Gastroesophageal sphincter (tissue), 4 donors: Measurements from ENCODE around the gene NADK2. TPM values are rescaled to one million over a fixed set of nuclear protein-coding genes. Genes with fewer than 3 reads are reported as not detected.

Experiments used
- ATAC-seq: fragments of 150-250 bp; one replicate; pipeline ENCODE4 v1.9.1; 2016; ENCODE audit warnings: mild to moderate bottlenecking, moderate library complexity
- H3K27ac ChIP-seq, 4 donors: fragments of 200-600 bp; sonication (generic) in 3 of 4; 1 replicate in 3 of 4; 2 replicates in 1 of 4; pipeline ENCODE4 v1.5.1; 2016 to 2019
- H3K27me3 ChIP-seq: fragments of 200-600 bp; sonication (generic); one replicate; pipeline ENCODE4 v1.5.1; 2019
- H3K36me3 ChIP-seq, 2 donors: fragments of 200-600 bp; sonication (generic); one replicate each; pipeline ENCODE4 v1.5.1; 2019; ENCODE audit warnings: control low read depth in 1 of 2
- H3K4me1 ChIP-seq, 3 donors: fragments of 200-600 bp; sonication (generic); 1 replicate in 2 of 3; 2 replicates in 1 of 3; pipeline ENCODE4 v1.5.1; 2016 to 2019; ENCODE audit warnings: control low read depth in 2 of 3
- H3K4me3 ChIP-seq, 2 donors: fragments of 200-600 bp; sonication (generic); one replicate each; pipeline ENCODE4 v1.5.1; 2019; ENCODE audit warnings: mild to moderate bottlenecking in 1 of 2, moderate library complexity in 1 of 2
- H3K9me3 ChIP-seq, 3 donors: fragments of 200-600 bp; sonication (generic); one replicate each; pipeline ENCODE4 v1.5.1; 2017 to 2019; ENCODE audit warnings: control low read depth in 2 of 3
- EP300 ChIP-seq: sonication (generic); formaldehyde crosslinking; IDR thresholded peaks from one replicate; pipeline ENCODE4 v1.6.1; 2017; ENCODE audit warnings: antibody characterized with exemption, mild to moderate bottlenecking
- POLR2A ChIP-seq, 2 donors: fragments of 450-650 bp; IDR thresholded peaks; one replicate each; pipeline ENCODE4 v1.6.1; 2017; ENCODE audit warnings: antibody characterized with exemption in 2 of 2, mild to moderate bottlenecking in 2 of 2, moderate library complexity in 1 of 2
- POLR2AphosphoS5 ChIP-seq: sonication (generic); formaldehyde crosslinking; IDR thresholded peaks from one replicate; pipeline ENCODE4 v1.6.1; 2017; ENCODE audit warnings: antibody characterized with exemption
- WGBS, 2 donors: methylation state at CpG; one replicate each; pipeline ENCODE4 v1.1.5; 2018; ENCODE audit warnings: low coverage in 1 of 2; 5-methylcytosine and 5-hydroxymethylcytosine counted together
- total RNA-seq, 4 donors: library from RNA; depleted of rRNA; stranded (reverse); fragments of >200 nt; gene quantifications; one replicate each; pipeline ENCODE4 v1.1.0, GENCODE V29; 2016
- TF ChIP-seq, protein P1 (sequence below), 4 experiments: fragments of 200-600 bp in 2 of 4; fragments of 450-650 bp in 2 of 4; sonication (generic) in 1 of 4; IDR thresholded peaks; one replicate each; pipeline ENCODE4 v1.5.1; 2017 to 2019; ENCODE audit warnings: antibody characterized with exemption in 4 of 4, mild to moderate bottlenecking in 2 of 4, moderate library complexity in 2 of 4

NADK2 gene
- total RNA-seq, 4 donors from 2014 or later: 43.5 to 90.6 (median 60.9) TPM

DNA sequence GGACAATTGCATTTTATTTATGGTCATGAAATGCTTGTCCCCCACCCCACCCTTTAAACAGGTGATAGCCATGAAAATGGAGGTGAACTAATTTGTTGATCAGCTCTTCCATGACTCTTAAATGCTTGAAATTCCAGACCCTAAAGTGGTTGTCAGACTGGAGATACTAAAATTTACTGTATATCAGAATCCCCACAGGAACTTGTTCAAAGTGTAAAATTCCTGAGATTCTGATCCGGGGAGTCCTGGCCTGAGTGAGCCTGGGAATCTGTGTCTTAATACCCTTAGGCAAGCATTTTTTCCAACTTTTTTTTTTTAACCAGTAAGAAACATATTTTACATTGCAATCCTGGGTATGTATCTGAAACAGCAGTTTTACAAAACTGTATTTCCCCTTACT is 85.1 kb downstream of the NADK2 start:
- Histone ChIP-seq H3K27me3 (no peaks in the 10 kb centered on the region), H3K36me3 (peaks cover 0 to 73% of the 10 kb centered on the region in 2 donors), H3K4me3 (no peak overlapping the region), H3K9me3 (no peaks in the 10 kb centered on the region), H3K27ac (no peak overlapping the region), H3K4me1 (peaks cover 0 to 35% (median 0%) of the 10 kb centered on the region in 3 donors)
- TF ChIP-seq POLR2AphosphoS5: no peak
- TF ChIP-seq EP300: no peak
- TF ChIP-seq POLR2A (IDR thresholded peaks at IDR 0.05): no peak
- WGBS, 2 donors: 40 to 63% methylated on average over 1 of the region's 1 CpG
- no peak for ATAC-seq

- Histone ChIP-seq H3K36me3 (peaks cover 0 to 69% of the 10 kb centered on the region in 2 donors), H3K4me1 (peaks cover 0 to 36% (median 0%) of the 10 kb centered on the region in 3 donors), H3K9me3 (no peaks in the 10 kb centered on the region), H3K27ac (no peak overlapping the region), H3K27me3 (no peaks in the 10 kb centered on the region), H3K4me3 (no peak overlapping the region)
- ATAC-seq: no peak
- 35 to 74% methylated on average over 2 to 3 of the region's 4 CpGs for WGBS, 2 donors
- TF ChIP-seq, protein P1, sequence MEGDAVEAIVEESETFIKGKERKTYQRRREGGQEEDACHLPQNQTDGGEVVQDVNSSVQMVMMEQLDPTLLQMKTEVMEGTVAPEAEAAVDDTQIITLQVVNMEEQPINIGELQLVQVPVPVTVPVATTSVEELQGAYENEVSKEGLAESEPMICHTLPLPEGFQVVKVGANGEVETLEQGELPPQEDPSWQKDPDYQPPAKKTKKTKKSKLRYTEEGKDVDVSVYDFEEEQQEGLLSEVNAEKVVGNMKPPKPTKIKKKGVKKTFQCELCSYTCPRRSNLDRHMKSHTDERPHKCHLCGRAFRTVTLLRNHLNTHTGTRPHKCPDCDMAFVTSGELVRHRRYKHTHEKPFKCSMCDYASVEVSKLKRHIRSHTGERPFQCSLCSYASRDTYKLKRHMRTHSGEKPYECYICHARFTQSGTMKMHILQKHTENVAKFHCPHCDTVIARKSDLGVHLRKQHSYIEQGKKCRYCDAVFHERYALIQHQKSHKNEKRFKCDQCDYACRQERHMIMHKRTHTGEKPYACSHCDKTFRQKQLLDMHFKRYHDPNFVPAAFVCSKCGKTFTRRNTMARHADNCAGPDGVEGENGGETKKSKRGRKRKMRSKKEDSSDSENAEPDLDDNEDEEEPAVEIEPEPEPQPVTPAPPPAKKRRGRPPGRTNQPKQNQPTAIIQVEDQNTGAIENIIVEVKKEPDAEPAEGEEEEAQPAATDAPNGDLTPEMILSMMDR (IDR thresholded peaks at IDR 0.05): no peak
- no peak for TF ChIP-seq POLR2A (IDR thresholded peaks at IDR 0.05)
- TF ChIP-seq EP300: no peak
- TF ChIP-seq POLR2AphosphoS5: no peak
Measured at GRCh38 chr5:36156121-36156601, 85.6 kb downstream of the NADK2 start.

DNA sequence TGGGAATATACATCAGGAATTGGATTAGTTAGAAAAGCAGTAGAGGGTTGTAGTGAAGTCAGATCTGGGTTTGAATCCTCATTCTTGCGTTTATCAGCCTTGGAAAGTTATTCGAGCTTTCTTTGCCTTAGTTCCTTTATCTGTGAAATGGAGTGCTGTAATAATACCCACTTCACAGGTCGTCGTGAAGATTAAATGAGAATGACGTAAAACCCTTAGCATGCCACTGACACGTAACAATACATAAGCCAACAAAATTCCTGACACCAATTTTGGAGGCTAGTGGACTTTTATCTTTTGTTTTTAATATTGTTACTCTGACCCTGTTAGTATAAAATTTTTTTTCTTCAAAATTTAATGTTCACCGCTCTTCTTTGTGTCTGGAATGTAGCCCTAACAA is 86.4 kb downstream of the NADK2 start:
- TF ChIP-seq POLR2A (IDR thresholded peaks at IDR 0.05) (no peak), POLR2AphosphoS5 (no peak), EP300 (no peak)
- TF ChIP-seq, protein P1 (IDR thresholded peaks at IDR 0.05): no peak
- H3K4me1 ChIP-seq: peaks cover 0 to 44% (median 4%) of the 10 kb centered on the region in 3 donors
- no peak overlapping the region for H3K27ac ChIP-seq
- H3K4me3 ChIP-seq: no peak overlapping the region
- WGBS, 2 donors: 83 to 89% methylated on average over 7 of the region's 7 CpGs
- H3K36me3 ChIP-seq: peaks cover 0 to 62% of the 10 kb centered on the region in 2 donors
- no peaks in the 10 kb centered on the region for H3K9me3 ChIP-seq
- H3K27me3 ChIP-seq: no peaks in the 10 kb centered on the region
- no peak for ATAC-seq

DNA sequence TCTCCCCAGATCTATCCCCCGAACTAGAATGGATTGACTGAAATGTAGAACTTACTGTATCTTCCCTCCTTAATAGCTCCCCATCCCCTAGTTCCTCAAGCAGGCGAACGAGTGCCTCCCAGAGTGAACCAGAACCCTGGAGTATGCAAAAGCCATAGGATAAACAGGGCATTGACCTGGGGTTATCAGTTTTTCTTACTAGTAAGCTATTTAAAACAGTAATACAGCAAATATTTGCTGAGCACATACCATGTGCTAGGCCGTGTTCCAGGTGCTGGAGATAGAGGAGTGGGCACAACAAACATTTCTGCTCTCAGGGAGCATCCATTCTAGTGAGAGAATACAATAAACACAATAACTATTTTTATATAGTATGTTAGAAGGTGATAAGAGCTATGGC is 88.0 kb downstream of the NADK2 start:
- peaks cover 0 to 46% of the 10 kb centered on the region in 2 donors for H3K36me3 ChIP-seq
- no peak overlapping the region for H3K27ac ChIP-seq
- WGBS, 2 donors: 17 to 67% methylated on average over 1 to 4 of the region's 4 CpGs
- ATAC-seq: no peak
- no peak overlapping the region for H3K4me3 ChIP-seq
- TF ChIP-seq EP300 (no peak), POLR2A (IDR thresholded peaks at IDR 0.05) (no peak)
- TF ChIP-seq, protein P1 (IDR thresholded peaks at IDR 0.05): no peak
- H3K27me3 ChIP-seq: no peaks in the 10 kb centered on the region
- H3K4me1 ChIP-seq: peaks cover 0 to 60% (median 4%) of the 10 kb centered on the region in 3 donors
- H3K9me3 ChIP-seq: no peaks in the 10 kb centered on the region

DNA sequence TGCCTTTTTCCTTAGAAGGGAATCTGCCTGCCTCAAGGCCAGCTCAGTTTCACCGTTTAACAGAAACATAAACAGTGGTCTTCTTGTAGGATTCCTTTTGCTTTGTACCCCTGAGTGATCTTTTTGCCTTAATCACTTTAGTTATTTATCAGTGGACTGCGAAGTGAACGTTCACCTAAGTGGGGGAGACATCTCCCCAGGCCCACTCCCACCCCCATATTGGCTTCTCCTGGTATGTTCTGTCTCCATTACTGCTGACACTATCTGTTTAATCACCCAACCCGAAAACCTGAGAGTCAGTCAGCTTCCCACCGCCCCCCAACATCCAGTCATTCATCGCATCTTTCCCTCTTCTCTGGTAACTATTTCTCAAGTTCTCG is 88.4 kb downstream of the NADK2 start:
- 51 to 57% methylated on average over 6 to 7 of the region's 7 CpGs for WGBS, 2 donors

More for the DNA sequence above, 88.4 kb downstream of the NADK2 start:
- Histone ChIP-seq H3K4me1 (peaks cover 0 to 59% (median 4%) of the 10 kb centered on the region in 3 donors), H3K27me3 (no peaks in the 10 kb centered on the region), H3K4me3 (peak overlapping the region in 1 of 2 donors; percentile 73), H3K9me3 (no peaks in the 10 kb centered on the region), H3K36me3 (peaks cover 0 to 43% of the 10 kb centered on the region in 2 donors), H3K27ac (peak overlapping the region in 1 of 4 donors; percentile 87)
- no peak for ATAC-seq
- TF ChIP-seq POLR2A (IDR thresholded peaks at IDR 0.05) (no peak), EP300 (no peak), POLR2AphosphoS5 (no peak)
- TF ChIP-seq, protein P1 (IDR thresholded peaks at IDR 0.05): no peak
